ENCODE data around the gene PKD2.

DNA sequence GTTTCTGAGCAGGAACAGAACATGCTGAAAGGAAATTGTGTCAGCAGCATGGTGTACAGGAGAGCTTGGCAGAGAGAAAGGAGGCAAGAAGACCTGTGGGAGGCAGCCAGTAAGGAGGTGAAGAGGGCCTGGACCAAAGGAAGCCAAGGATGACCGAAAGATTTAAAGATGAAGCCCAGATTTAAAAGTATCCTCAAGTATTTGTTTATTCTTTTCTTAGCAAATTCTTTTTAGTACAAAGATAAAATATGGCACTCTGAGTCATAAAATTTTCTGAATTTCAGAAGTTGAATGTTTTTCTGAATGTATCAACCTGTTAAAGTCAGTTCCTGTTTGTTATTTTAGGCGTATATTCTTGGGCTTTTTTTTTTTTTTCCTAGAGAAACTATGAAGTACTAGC is 3.5 kb downstream of the PKD2 start:
- TF ChIP-seq, protein P1, sequence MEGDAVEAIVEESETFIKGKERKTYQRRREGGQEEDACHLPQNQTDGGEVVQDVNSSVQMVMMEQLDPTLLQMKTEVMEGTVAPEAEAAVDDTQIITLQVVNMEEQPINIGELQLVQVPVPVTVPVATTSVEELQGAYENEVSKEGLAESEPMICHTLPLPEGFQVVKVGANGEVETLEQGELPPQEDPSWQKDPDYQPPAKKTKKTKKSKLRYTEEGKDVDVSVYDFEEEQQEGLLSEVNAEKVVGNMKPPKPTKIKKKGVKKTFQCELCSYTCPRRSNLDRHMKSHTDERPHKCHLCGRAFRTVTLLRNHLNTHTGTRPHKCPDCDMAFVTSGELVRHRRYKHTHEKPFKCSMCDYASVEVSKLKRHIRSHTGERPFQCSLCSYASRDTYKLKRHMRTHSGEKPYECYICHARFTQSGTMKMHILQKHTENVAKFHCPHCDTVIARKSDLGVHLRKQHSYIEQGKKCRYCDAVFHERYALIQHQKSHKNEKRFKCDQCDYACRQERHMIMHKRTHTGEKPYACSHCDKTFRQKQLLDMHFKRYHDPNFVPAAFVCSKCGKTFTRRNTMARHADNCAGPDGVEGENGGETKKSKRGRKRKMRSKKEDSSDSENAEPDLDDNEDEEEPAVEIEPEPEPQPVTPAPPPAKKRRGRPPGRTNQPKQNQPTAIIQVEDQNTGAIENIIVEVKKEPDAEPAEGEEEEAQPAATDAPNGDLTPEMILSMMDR (IDR thresholded peaks at IDR 0.05) = no peak
- TF ChIP-seq EZH2 (IDR thresholded peaks at IDR 0.05; ENCODE audit: borderline replicate concordance, insufficient read depth, low read depth, low read length, poor library complexity, severe bottlenecking) = no peak
